Airway epithelial cell (primary cell): ENCODE measurements around the gene ICE1. TPM values are rescaled to one million over a fixed set of nuclear protein-coding genes. Genes with fewer than 3 reads are reported as not detected.

Source experiments
- total RNA-seq: library from RNA; depleted of rRNA; stranded (reverse); fragments of >200 nt; gene quantifications from 2 replicates; pipeline ENCODE4 v1.2.3, GENCODE V29; 2015

ICE1 gene, protein sequence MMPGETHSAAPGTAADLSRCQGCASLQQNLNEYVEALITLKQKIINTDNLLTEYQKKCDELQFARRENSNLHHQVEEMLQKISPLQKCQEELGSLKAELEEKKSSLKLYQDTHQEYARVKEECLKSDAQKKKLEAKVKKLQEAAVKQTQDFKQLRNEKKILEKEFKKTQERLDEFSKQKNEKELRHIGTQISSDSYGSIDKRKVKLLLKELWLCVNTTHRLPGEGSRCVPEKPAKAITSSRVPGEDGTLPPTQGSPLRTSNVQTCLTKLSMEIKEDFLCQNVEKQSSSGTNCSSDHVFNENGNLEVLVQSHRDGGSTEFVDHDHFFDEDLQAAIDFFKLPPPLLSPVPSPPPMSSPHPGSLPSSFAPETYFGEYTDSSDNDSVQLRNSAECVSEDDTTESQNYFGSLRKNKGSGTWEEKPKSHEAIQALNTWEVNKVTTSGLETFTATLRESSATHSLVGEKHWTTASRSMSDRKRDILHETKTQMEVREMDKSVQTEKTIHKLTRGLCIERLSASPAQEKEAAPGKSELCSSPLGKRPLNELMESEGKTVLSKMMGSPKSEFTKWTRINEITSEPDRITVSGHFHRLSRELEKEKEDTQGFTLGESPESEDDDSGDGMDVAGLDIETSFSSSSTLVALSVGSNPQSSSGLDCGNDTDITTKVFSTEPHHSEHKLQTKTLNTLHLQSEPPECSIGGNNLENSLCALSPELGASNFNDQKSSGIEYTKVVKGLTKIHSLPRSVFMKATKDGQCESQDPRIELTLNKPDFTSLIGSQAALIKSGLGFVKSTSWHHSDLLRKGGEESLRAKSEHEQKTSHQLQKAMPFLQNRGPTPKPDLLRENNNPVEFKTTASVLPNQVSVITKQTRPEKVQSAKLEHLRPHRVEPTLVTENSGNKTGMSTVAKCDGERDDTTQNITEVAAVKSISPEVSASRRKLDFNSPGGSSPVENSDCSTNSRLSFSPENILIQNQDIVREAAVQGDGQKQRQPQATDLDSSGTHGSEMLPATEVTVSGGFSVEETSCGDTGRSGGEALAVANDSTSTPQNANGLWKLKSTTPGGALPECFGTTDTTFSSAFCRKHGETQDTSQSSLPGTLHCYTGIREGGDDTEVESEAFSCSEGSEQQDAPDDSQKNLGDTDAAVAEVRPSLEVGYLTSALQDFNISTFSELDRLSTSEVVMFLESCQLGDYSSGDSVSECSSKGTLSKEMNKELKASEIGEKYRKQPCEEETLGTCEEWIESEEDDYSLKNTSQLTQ (N-terminal part only)
- total RNA-seq, result 11.1 and 15.4 TPM in 2 replicates

DNA sequence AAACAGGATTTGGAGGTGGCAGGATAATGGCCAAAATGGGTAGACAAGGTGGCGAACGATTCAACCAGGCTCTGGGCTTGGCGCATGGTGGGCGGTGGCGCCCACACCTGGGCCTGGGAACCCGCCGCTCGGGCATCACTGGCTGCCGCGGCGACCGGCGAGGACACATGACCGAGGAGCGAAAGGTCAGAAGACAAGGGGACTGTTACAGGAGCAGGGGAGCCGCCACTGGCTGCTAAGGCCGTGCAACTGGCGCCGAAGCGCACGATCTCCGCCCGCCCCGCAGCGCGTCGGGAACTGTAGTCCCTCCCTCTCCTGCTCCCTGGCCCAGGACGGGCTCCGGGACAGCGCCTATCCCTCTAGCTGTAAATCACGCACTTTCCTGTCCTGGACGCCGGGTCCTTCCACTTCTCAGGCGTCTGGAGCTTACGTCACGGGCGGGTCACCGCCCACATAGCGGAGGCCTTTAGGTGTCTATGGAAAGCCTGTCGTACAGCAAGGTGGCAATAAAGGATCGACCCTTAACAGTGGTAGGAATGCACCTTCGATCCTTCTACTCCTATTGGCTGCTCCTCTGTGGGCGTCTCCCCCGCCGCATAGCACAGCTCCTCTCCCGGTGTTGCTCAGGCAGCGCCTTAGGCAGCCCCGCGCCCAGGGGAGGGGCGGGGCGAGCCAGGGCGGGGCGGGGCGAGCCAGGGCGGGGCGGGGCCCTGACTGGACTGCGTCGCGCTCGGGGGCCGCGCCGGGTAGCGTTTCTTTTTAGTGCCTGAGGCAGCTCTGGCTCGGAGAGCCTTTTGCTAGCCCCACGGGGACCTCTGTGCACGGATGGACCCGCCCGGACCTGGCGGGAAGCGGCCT, at the start of gene ICE1:
TSS of gene ICE1 (plus strand) at position 717 of the 858 bp plus-strand sequence. CDS start 239 bp downstream, outside the sequence.

